Sigmoid colon (tissue), 7 donors: ENCODE data around the gene TRAF3. TPM values are rescaled to one million over a fixed set of nuclear protein-coding genes. Genes with fewer than 3 reads are reported as not detected.
A peak's percentile ranks its signal among the peaks of the same experiment; 100 is the strongest.
"Not testable (repeated sequence)": the region's sequence is repeated elsewhere in the genome, so short reads cannot be mapped to it uniquely, and the experiment has no call there.

ENCODE experiments used
- DNase-seq: peaks from one replicate; pipeline ENCODE4 v3.0.0-alpha.2; 2019
- H3K27ac ChIP-seq, 4 donors: fragments of 200-600 bp; sonication (generic); one replicate each; pipeline ENCODE4 v1.5.1; 2016 to 2019; ENCODE audit warnings: mild to moderate bottlenecking in 1 of 4
- H3K27me3 ChIP-seq, 3 donors: fragments of 200-600 bp; sonication (generic); one replicate each; pipeline ENCODE4 v1.5.1; 2019; ENCODE audit warnings: mild to moderate bottlenecking in 1 of 3
- H3K36me3 ChIP-seq, 4 donors: fragments of 200-600 bp; sonication (generic); one replicate each; pipeline ENCODE4 v1.5.1; 2016 to 2019
- H3K4me1 ChIP-seq, 4 donors: fragments of 200-600 bp; sonication (generic); one replicate each; pipeline ENCODE4 v1.5.1; 2017 to 2019
- H3K4me3 ChIP-seq, 4 donors: fragments of 200-600 bp; sonication (generic); one replicate each; pipeline ENCODE4 v1.5.1; 2017 to 2019; ENCODE audit warnings: mild to moderate bottlenecking in 2 of 4, moderate library complexity in 1 of 4
- H3K9me3 ChIP-seq, 4 donors: fragments of 200-600 bp in 3 of 4; sonication (generic) in 3 of 4; one replicate each; pipeline versions ENCODE4 v1.5.1 to v1.6.1; 2013 to 2019
- CTCF ChIP-seq, 4 experiments: fragments of 450-650 bp in 3 of 4; fragments of 200-600 bp in 1 of 4; IDR thresholded peaks; one replicate each; pipeline ENCODE4 v1.5.1; 2016 to 2019; ENCODE audit warnings: antibody characterized with exemption in 4 of 4, mild to moderate bottlenecking in 3 of 4, moderate library complexity in 2 of 4
- EP300 ChIP-seq, 4 donors: sonication (generic); formaldehyde crosslinking; IDR thresholded peaks; one replicate each; pipeline ENCODE4 v1.6.1; 2017; ENCODE audit warnings: antibody characterized with exemption in 4 of 4
- POLR2A ChIP-seq, 2 donors: fragments of 450-650 bp; IDR thresholded peaks; one replicate each; pipeline ENCODE4 v1.6.1; 2016; ENCODE audit warnings: antibody characterized with exemption in 2 of 2, mild to moderate bottlenecking in 2 of 2, moderate library complexity in 2 of 2
- POLR2AphosphoS5 ChIP-seq, 4 donors: sonication (generic); formaldehyde crosslinking; IDR thresholded peaks; one replicate each; pipeline ENCODE4 v1.6.1; 2017; ENCODE audit warnings: antibody characterized with exemption in 4 of 4
- WGBS, 2 donors: extraction: QIAGEN DNeasy Blood & Tissue Kit; methylation state at CpG; one replicate each; pipeline ENCODE4 v1.1.7; 2013; 5-methylcytosine and 5-hydroxymethylcytosine counted together
- intact Hi-C: fragments of 100-400 bp; cut with DNase I; formaldehyde crosslinking; loops from one replicate; pipeline ENCODE4 v1.15.1; 2023
- polyA plus RNA-seq, 3 donors: library from polyadenylated mRNA; stranded (reverse); fragments of 200-250 nt; gene quantifications; one replicate each; pipeline ENCODE4 v1.2.3, GENCODE V29; 2013
- total RNA-seq, 4 donors: library from RNA; depleted of rRNA; stranded (reverse); fragments of >200 nt; gene quantifications; one replicate each; pipeline ENCODE4 v1.1.0, GENCODE V29; 2016
- donor health status: healthy with polysubstance abuse.
- donor health status: Bipolar disorder and iron deficiency.
- donor health status: healthy.

Gene TRAF3
- total and polyA plus RNA-seq, 7 donors: 9.5 to 18.6 (median 12.3) TPM

- no peak overlapping the region for H3K27ac ChIP-seq
- H3K27me3 ChIP-seq: peaks cover 42 to 73% (median 58%) of the 10 kb centered on the region in 3 donors
- H3K9me3 ChIP-seq: no peaks in the 10 kb centered on the region
- H3K36me3 ChIP-seq: no peaks in the 10 kb centered on the region
- no peak overlapping the region for H3K4me3 ChIP-seq
- 82 to 89% methylated on average over 25 of the region's 25 CpGs for WGBS, 2 donors
- H3K4me1 ChIP-seq: peaks cover 0 to 34% (median 30%) of the 10 kb centered on the region in 4 donors
- intact Hi-C loops: no loop called here
- TF ChIP-seq POLR2A (IDR thresholded peaks at IDR 0.05) (no peak), POLR2AphosphoS5 (IDR thresholded peaks at IDR 0.05) (no peak), CTCF (IDR thresholded peaks at IDR 0.05) (no peak), EP300 (IDR thresholded peaks at IDR 0.05) (no peak)
- DNase-seq: no peak
Measured at GRCh38 chr14:102924632-102925588, 147.7 kb downstream of the TRAF3 start.

- TF ChIP-seq EP300 (IDR thresholded peaks at IDR 0.05) (no peak), POLR2A (IDR thresholded peaks at IDR 0.05) (no peak), CTCF (IDR thresholded peaks at IDR 0.05) (no peak), POLR2AphosphoS5 (IDR thresholded peaks at IDR 0.05) (no peak)
- Histone ChIP-seq H3K9me3 (no peaks in the 10 kb centered on the region), H3K36me3 (no peaks in the 10 kb centered on the region), H3K4me3 (no peak overlapping the region), H3K27ac (no peak overlapping the region), H3K27me3 (peaks cover 49 to 81% (median 66%) of the 10 kb centered on the region in 3 donors), H3K4me1 (peaks cover 0 to 41% (median 38%) of the 10 kb centered on the region in 4 donors)
- WGBS, 2 donors: 88 to 89% methylated on average over 11 of the region's 11 CpGs
- no peak for DNase-seq
- intact Hi-C loops: no loop called here
Measured at GRCh38 chr14:102925646-102926045, 148.4 kb downstream of the TRAF3 start.

GRCh38 chr14:102926104-102926503 lies 148.9 kb downstream of the TRAF3 start:
- Histone ChIP-seq H3K4me1 (peaks cover 0 to 43% (median 41%) of the 10 kb centered on the region in 4 donors), H3K27ac (no peak overlapping the region), H3K36me3 (no peaks in the 10 kb centered on the region), H3K27me3 (peaks cover 49 to 85% (median 70%) of the 10 kb centered on the region in 3 donors), H3K9me3 (no peaks in the 10 kb centered on the region), H3K4me3 (no peak overlapping the region)
- no peak for TF ChIP-seq EP300 (IDR thresholded peaks at IDR 0.05)
- no peak for TF ChIP-seq POLR2A (IDR thresholded peaks at IDR 0.05)
- no peak for TF ChIP-seq POLR2AphosphoS5 (IDR thresholded peaks at IDR 0.05)
- no peak for TF ChIP-seq CTCF (IDR thresholded peaks at IDR 0.05)
- WGBS, 2 donors: 80 to 89% methylated on average over 12 of the region's 12 CpGs
- intact Hi-C loops: no loop called here
- no peak for DNase-seq

- H3K27ac ChIP-seq, H3K4me3 ChIP-seq, intact Hi-C loops, H3K9me3 ChIP-seq, DNase-seq, H3K36me3 ChIP-seq: not testable (repeated sequence)
- 65 to 92% methylated on average over 10 of the region's 10 CpGs for WGBS, 2 donors
- H3K27me3 ChIP-seq: peaks cover 49 to 86% (median 70%) of the 10 kb centered on the region in 3 donors
- peaks cover 0 to 43% (median 41%) of the 10 kb centered on the region in 4 donors for H3K4me1 ChIP-seq
Measured at GRCh38 chr14:102926840-102927239, 149.6 kb downstream of the TRAF3 start.

GRCh38 chr14:102927346-102927877 lies 150.2 kb downstream of the TRAF3 start:
- Histone ChIP-seq H3K9me3 (no peaks in the 10 kb centered on the region), H3K4me1 (peaks cover 0 to 43% (median 41%) of the 10 kb centered on the region in 4 donors), H3K36me3 (peaks cover 0 to 10% (median 3%) of the 10 kb centered on the region in 4 donors), H3K27me3 (peaks cover 49 to 82% (median 70%) of the 10 kb centered on the region in 3 donors), H3K4me3 (no peak overlapping the region), H3K27ac (peak overlapping the region in 1 of 4 donors; percentile 33)
- WGBS, 2 donors: 15 to 44% methylated on average over 19 of the region's 19 CpGs
- intact Hi-C loops: no loop called here
- no peak for DNase-seq
- TF ChIP-seq EP300 (IDR thresholded peaks at IDR 0.05): no peak
- TF ChIP-seq CTCF (IDR thresholded peaks at IDR 0.05): no peak
- peak in 1 of 4 donors; percentile 44 for TF ChIP-seq POLR2AphosphoS5 (IDR thresholded peaks at IDR 0.05)
- TF ChIP-seq POLR2A (IDR thresholded peaks at IDR 0.05): peak in 1 of 2 donors; percentile 72
